GM12878 (cell line): ENCODE data around the gene TMTC1. TPM values are rescaled to one million over a fixed set of nuclear protein-coding genes. Genes with fewer than 3 reads are reported as not detected.
A peak's percentile ranks its signal among the peaks of the same experiment; 100 is the strongest.

ENCODE experiments used
- ATAC-seq: fragments of 200-7000 bp; cut with Tn5 transposase; 3 replicates; pipeline ENCODE4 v1.9.1; 2020; ENCODE audit warnings: mild to moderate bottlenecking, moderate library complexity
- BruUV-seq: library from RNA; stranded (reverse); fragments of 400-500 nt; replicated peaks from 2 replicates; lab custom pipeline; 2021; lab: Mats Ljungman, UMichigan
- CTCF ChIA-PET: fragments of 300-600 bp; sonication (Branson Sonifier 250); formaldehyde crosslinking; extraction: SDS; loops from one replicate; lab custom pipeline; 2021; ENCODE audit warnings: inconsistent platforms; lab: Yijun Ruan, JAX
- POLR2A ChIA-PET: fragments of 350-600 bp; formaldehyde crosslinking; extraction: SDS; loops from one replicate; lab custom pipeline; 2021; ENCODE audit warnings: inconsistent platforms; lab: Charles Lee
- RAD21 ChIA-PET: fragments of 300-600 bp; sonication (Branson Sonifier 250); formaldehyde crosslinking; loops from one replicate; lab custom pipeline; 2023; ENCODE audit warnings: antibody characterized with exemption; ENCODE audit not compliant: unreplicated experiment; lab: Charles Lee
- SMC1A ChIA-PET: fragments of 300-600 bp; sonication (Branson Sonifier 250); formaldehyde crosslinking; loops from one replicate; lab custom pipeline; 2023; ENCODE audit not compliant: unreplicated experiment, uncharacterized antibody; lab: Charles Lee
- DNase-seq: peaks from one replicate; pipeline ENCODE4 v3.0.0-alpha.2; 2011; ENCODE audit warnings: low read depth, low spot score
- FAIRE-seq: peaks from 3 replicates; lab custom pipeline; 2011; peaks lifted over from hg19 to GRCh38; lab: Jason Lieb, UNC
- H2AFZ ChIP-seq: 2 replicates; pipeline ENCODE4 v1.6.0; 2011; ENCODE audit warnings: low read depth, low read length, control low read depth; ENCODE audit not compliant: control insufficient read depth
- H3K27ac ChIP-seq: 2 replicates; pipeline ENCODE4 v1.5.1; 2011; ENCODE audit warnings: control low read depth; ENCODE audit not compliant: control insufficient read depth, insufficient read depth
- H3K27me3 ChIP-seq, 2 experiments: replicated peaks in 1 of 2; 2 replicates each; pipeline versions ENCODE4 v1.6.0 to v1.6.1; 2011; ENCODE audit warnings: low read length in 1 of 2; ENCODE audit not compliant: control insufficient read depth in 2 of 2, insufficient read depth in 2 of 2
- H3K36me3 ChIP-seq, 2 experiments: 2 replicates each; pipeline ENCODE4 v1.5.1; 2011; ENCODE audit warnings: low read length in 1 of 2; ENCODE audit not compliant: control insufficient read depth in 2 of 2, insufficient read depth in 2 of 2
- H3K4me1 ChIP-seq: 2 replicates; pipeline ENCODE4 v1.6.1; 2011; ENCODE audit warnings: mild to moderate bottlenecking, low read length, moderate library complexity, mixed read lengths; ENCODE audit not compliant: control insufficient read depth, insufficient read depth
- H3K4me2 ChIP-seq: 2 replicates; pipeline ENCODE4 v1.6.0; 2011; ENCODE audit warnings: control low read depth; ENCODE audit not compliant: control insufficient read depth, insufficient read depth
- H3K4me3 ChIP-seq: fragments of 200-600 bp; sonication (generic); 2 replicates; pipeline ENCODE4 v1.5.1; 2016
- H3K79me2 ChIP-seq: 2 replicates; pipeline ENCODE4 v1.6.0; 2011; ENCODE audit warnings: low read length; ENCODE audit not compliant: control insufficient read depth, insufficient read depth
- H3K9ac ChIP-seq: 2 replicates; pipeline ENCODE4 v1.8.0; 2011; ENCODE audit warnings: low read length, control low read depth, mixed read lengths; ENCODE audit not compliant: control insufficient read depth, insufficient read depth
- H3K9me3 ChIP-seq: replicated peaks from 3 replicates; pipeline ENCODE4 v1.5.1; 2011; ENCODE audit warnings: mild to moderate bottlenecking, low read length; ENCODE audit not compliant: control insufficient read depth, insufficient read depth
- H4K20me1 ChIP-seq: 2 replicates; pipeline ENCODE4 v1.6.0; 2011; ENCODE audit not compliant: control insufficient read depth, insufficient read depth
- RAD21 ChIP-seq: IDR thresholded peaks from 2 replicates; pipeline ENCODE4 v1.6.1; 2011; ENCODE audit warnings: mild to moderate bottlenecking, low read depth, low read length, moderate library complexity; ENCODE audit not compliant: insufficient read depth
- RAD51 ChIP-seq: fragments of 450-650 bp; IDR thresholded peaks from 2 replicates; pipeline ENCODE4 v1.6.1; 2016; ENCODE audit warnings: moderate library complexity, mild to moderate bottlenecking, inconsistent platforms
- WGBS: methylation state at CpG from one replicate; pipeline ENCODE4 v1.1.6; 2016; ENCODE audit warnings: low lambda C conversion rate; ENCODE audit not compliant: insufficient replicate concordance, insufficient coverage; ENCODE audit errors: missing lambda C conversion rate; 5-methylcytosine and 5-hydroxymethylcytosine counted together
- in situ Hi-C: fragments of 300-500 bp; cut with MboI; formaldehyde crosslinking; loops from 9 replicates; pipeline ENCODE4 v1.14.3; 2018; ENCODE audit warnings: mixed read lengths
- intact Hi-C: fragments of 100-400 bp; cut with micrococcal nuclease; formaldehyde crosslinking; loops from one replicate; pipeline ENCODE4 v1.14.2; 2022; ENCODE audit not compliant: unreplicated experiment
- polyA plus RNA-seq, 11 experiments: library from polyadenylated mRNA; depleted of rRNA in 4 of 11; unstranded in 6 of 11; stranded (reverse) in 5 of 11; fragments of >200 nt; fragmentation: Nextera tagmentation in 4 of 11; fragmentation: Illumina TruSeq in 1 of 11; extraction: Ambion mirVana in 4 of 11; extraction: Trizol in 1 of 11; gene quantifications; 1 replicate in 1 of 11; 2 replicates in 10 of 11; pipeline versions ENCODE4 v1.2.1 to v1.2.3, GENCODE V29; 2011 to 2016; ENCODE audit warnings: inconsistent platforms in 2 of 11, missing spikeins in 2 of 11, low read depth in 1 of 11
- total RNA-seq, 4 experiments: library from RNA; depleted of rRNA in 3 of 4; stranded (reverse); fragments of >200 nt in 3 of 4; fragmentation: Illumina TruSeq in 1 of 4; extraction: Trizol in 1 of 4; gene quantifications; 2 replicates each; pipeline versions ENCODE4 v1.2.1 to v1.2.3, GENCODE V29; 2013 to 2021
- TF ChIP-seq, protein P1 (sequence below): IDR thresholded peaks from 2 replicates; pipeline ENCODE4 v1.6.1; 2011; ENCODE audit warnings: borderline replicate concordance, low read depth, mild to moderate bottlenecking, moderate library complexity, mixed read lengths, low read length; ENCODE audit not compliant: insufficient read depth; ENCODE audit errors: extremely low read length
- TF ChIP-seq, protein P2 (sequence below): fragments of 450-650 bp; IDR thresholded peaks from 2 replicates; pipeline ENCODE4 v1.6.1; 2017; ENCODE audit warnings: mild to moderate bottlenecking, moderate library complexity

Gene TMTC1
- total and polyA plus RNA-seq, 10 of the 15 experiments (the other 5 are each of a cell fraction or from before 2014, with no cell fraction given): 0.10 to 20.9 (median 0.57) TPM

- no peak overlapping the region for H3K9ac ChIP-seq
- no peaks in the 10 kb centered on the region for H3K27me3 ChIP-seq
- ChIA-PET RAD21 (interaction anchor here (0.6 to 1.2 kb wide), 3 partner anchors 8 to 135 kb away, joined by 3 read pairs; no protein-coding TSS in a partner anchor), CTCF (interaction anchor here (1.4 kb wide), 1 partner anchor 26 kb away, joined by 4 read pairs; no protein-coding TSS in a partner anchor), POLR2A (interaction anchor here (0.6 to 1.0 kb wide), 5 partner anchors 11 to 134 kb away, joined by 3 to 5 read pairs (median 3); no protein-coding TSS in a partner anchor), SMC1A (interaction anchor here (0.6 to 2.4 kb wide), 3 partner anchors 12 to 176 kb away, joined by 3 to 9 read pairs (median 4); no protein-coding TSS in a partner anchor)
- no peaks in the 10 kb centered on the region for H3K79me2 ChIP-seq
- FAIRE-seq: no peak
- H4K20me1 ChIP-seq: no peaks in the 10 kb centered on the region
- no peak for DNase-seq
- no peak overlapping the region; the same call in 1 of the 2 replicates for H2AFZ ChIP-seq
- peaks cover 9% of the 10 kb centered on the region for H3K4me1 ChIP-seq
- H3K36me3 ChIP-seq: no peaks in the 10 kb centered on the region
- WGBS: 34% methylated on average over 8 of the region's 8 CpGs
- ATAC-seq: no peak
- in situ Hi-C loops (no loop called here), intact Hi-C loops (no loop called here)
- no peak overlapping the region for H3K4me3 ChIP-seq
- H3K9me3 ChIP-seq: no peaks in the 10 kb centered on the region; the same call in 2 of the 3 replicates
- TF ChIP-seq RAD51 (peak; percentile 55; the same call in 1 of the 2 replicates), RAD21 (no peak)
- TF ChIP-seq, protein P1, sequence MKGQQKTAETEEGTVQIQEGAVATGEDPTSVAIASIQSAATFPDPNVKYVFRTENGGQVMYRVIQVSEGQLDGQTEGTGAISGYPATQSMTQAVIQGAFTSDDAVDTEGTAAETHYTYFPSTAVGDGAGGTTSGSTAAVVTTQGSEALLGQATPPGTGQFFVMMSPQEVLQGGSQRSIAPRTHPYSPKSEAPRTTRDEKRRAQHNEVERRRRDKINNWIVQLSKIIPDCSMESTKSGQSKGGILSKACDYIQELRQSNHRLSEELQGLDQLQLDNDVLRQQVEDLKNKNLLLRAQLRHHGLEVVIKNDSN: no peak
- TF ChIP-seq, protein P2, sequence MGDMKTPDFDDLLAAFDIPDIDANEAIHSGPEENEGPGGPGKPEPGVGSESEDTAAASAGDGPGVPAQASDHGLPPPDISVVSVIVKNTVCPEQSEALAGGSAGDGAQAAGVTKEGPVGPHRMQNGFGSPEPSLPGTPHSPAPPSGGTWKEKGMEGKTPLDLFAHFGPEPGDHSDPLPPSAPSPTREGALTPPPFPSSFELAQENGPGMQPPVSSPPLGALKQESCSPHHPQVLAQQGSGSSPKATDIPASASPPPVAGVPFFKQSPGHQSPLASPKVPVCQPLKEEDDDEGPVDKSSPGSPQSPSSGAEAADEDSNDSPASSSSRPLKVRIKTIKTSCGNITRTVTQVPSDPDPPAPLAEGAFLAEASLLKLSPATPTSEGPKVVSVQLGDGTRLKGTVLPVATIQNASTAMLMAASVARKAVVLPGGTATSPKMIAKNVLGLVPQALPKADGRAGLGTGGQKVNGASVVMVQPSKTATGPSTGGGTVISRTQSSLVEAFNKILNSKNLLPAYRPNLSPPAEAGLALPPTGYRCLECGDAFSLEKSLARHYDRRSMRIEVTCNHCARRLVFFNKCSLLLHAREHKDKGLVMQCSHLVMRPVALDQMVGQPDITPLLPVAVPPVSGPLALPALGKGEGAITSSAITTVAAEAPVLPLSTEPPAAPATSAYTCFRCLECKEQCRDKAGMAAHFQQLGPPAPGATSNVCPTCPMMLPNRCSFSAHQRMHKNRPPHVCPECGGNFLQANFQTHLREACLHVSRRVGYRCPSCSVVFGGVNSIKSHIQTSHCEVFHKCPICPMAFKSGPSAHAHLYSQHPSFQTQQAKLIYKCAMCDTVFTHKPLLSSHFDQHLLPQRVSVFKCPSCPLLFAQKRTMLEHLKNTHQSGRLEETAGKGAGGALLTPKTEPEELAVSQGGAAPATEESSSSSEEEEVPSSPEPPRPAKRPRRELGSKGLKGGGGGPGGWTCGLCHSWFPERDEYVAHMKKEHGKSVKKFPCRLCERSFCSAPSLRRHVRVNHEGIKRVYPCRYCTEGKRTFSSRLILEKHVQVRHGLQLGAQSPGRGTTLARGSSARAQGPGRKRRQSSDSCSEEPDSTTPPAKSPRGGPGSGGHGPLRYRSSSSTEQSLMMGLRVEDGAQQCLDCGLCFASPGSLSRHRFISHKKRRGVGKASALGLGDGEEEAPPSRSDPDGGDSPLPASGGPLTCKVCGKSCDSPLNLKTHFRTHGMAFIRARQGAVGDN: peak; percentile 31; the same call in 1 of the 2 replicates
- no peak overlapping the region for H3K4me2 ChIP-seq
- no TSS peak for BruUV-seq
- H3K27ac ChIP-seq: no peak overlapping the region
Observed at GRCh38 chr12:29754235-29755189, 29.2 kb downstream of the TMTC1 start.
